MCF 10A (cell line): ENCODE results near the gene DCPS. TPM values are rescaled to one million over a fixed set of nuclear protein-coding genes. Genes with fewer than 3 reads are reported as not detected.

ENCODE experiments used
- BruUV-seq: library from RNA; stranded (reverse); fragments of 400-500 nt; replicated peaks from 2 replicates; lab custom pipeline; 2021; lab: Mats Ljungman, UMichigan
- CTCF ChIA-PET: fragments of 300-600 bp; sonication (Branson Sonifier 250); formaldehyde crosslinking; extraction: SDS; loops from one replicate; lab custom pipeline; 2021; ENCODE audit warnings: antibody characterized with exemption, inconsistent platforms; lab: Yijun Ruan, JAX
- POLR2A ChIA-PET: fragments of 300-600, 350-650 bp; sonication (Branson Sonifier 250); formaldehyde crosslinking; extraction: SDS; loops from one replicate; lab custom pipeline; 2020; ENCODE audit warnings: antibody characterized with exemption, inconsistent platforms; lab: Yijun Ruan, JAX
- DNase-seq: peaks from one replicate; pipeline ENCODE4 v3.0.0-alpha.2; 2018; ENCODE audit not compliant: unreplicated experiment
- H3K27ac Mint-ChIP-seq: one replicate; pipeline ENCODE4 v1.8.0; 2022; ENCODE audit warnings: mild to moderate bottlenecking, low read depth, mixed read lengths; ENCODE audit not compliant: unreplicated experiment
- H3K27me3 Mint-ChIP-seq: one replicate; pipeline ENCODE4 v1.8.0; 2022; ENCODE audit warnings: mixed read lengths; ENCODE audit not compliant: insufficient read depth, unreplicated experiment
- H3K36me3 Mint-ChIP-seq: one replicate; pipeline ENCODE4 v1.8.0; 2022; ENCODE audit warnings: mild to moderate bottlenecking, moderate library complexity, mixed read lengths; ENCODE audit not compliant: insufficient read depth, unreplicated experiment
- H3K4me1 Mint-ChIP-seq: one replicate; pipeline ENCODE4 v1.8.0; 2022; ENCODE audit warnings: mixed read lengths; ENCODE audit not compliant: insufficient read depth, unreplicated experiment
- H3K4me3 Mint-ChIP-seq: one replicate; pipeline ENCODE4 v1.8.0; 2022; ENCODE audit warnings: mild to moderate bottlenecking, moderate library complexity, mixed read lengths; ENCODE audit not compliant: unreplicated experiment
- H3K9me3 Mint-ChIP-seq: one replicate; pipeline ENCODE4 v1.8.0; 2022; ENCODE audit warnings: mixed read lengths; ENCODE audit not compliant: unreplicated experiment
- intact Hi-C: fragments of 100-400 bp; cut with micrococcal nuclease; formaldehyde crosslinking; loops from 2 replicates; pipeline ENCODE4 v1.14.1; 2022
- total RNA-seq: library from RNA; stranded (reverse); gene quantifications from 2 replicates; pipeline ENCODE4 v1.2.3, GENCODE V29; 2022
- TF ChIP-seq, protein P1 (sequence below): fragments of 200-600 bp; IDR thresholded peaks from one replicate; pipeline ENCODE4 v1.8.0; 2022; ENCODE audit warnings: antibody characterized with exemption, mild to moderate bottlenecking; ENCODE audit not compliant: unreplicated experiment

DCPS gene
- total RNA-seq, 1 experiment from 2014 or later: 33.7 TPM

DNA sequence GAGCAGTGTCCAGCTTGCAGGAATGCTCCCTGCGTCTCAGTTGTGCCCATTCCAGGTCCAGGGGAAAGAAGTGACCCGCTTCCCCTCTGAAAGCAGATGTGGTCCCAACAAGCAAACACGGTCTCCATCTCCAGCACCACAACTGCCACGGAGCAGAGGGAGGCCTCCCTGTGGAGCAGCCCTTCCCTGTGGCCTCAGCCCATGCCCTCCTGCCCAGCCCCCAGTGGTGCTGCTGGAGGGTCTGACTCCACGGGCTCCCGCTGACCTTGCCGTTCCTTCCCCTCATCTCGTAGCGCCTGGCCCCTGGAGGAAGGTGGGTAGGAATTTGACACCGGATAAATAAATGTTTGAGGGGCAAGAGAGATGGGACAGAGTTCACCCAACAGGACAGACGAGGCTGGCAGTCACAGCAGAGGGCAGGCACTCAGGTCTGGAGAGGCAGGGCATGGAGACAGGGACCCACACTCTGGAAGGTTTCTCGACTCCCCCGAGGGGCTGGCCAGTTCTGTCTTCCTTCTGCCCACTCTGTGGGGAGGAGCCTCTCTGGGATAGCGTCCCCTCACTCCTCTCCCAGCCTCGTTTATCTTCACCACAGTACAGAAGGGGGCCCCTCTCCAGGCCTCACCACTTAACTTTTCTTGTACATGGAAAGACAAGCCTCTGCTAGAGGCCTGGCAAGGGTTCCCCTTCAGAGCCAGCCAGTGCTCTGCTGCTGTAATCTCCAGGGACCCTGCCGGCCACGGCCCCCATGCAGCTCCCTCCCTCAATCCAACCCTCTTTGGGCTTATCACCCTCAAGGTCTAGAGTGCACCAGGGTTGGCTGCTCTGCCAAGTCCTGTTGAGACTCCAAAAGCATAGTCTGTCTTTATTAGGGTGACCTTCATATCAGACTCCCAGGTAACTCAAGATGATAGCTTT, 44.1 kb downstream of the DCPS start:
- Mint-ChIP-seq H3K4me3 (no peak overlapping the region), H3K9me3 (no peaks in the 10 kb centered on the region), H3K27ac (no peak overlapping the region), H3K36me3 (peaks cover 17% of the 10 kb centered on the region), H3K4me1 (peaks cover 24% of the 10 kb centered on the region), H3K27me3 (no peaks in the 10 kb centered on the region)
- no TSS peak for BruUV-seq
- DNase-seq: no peak
- intact Hi-C loops: no loop called here
- ChIA-PET POLR2A (no interaction called here), CTCF (no interaction called here)
- TF ChIP-seq, protein P1, sequence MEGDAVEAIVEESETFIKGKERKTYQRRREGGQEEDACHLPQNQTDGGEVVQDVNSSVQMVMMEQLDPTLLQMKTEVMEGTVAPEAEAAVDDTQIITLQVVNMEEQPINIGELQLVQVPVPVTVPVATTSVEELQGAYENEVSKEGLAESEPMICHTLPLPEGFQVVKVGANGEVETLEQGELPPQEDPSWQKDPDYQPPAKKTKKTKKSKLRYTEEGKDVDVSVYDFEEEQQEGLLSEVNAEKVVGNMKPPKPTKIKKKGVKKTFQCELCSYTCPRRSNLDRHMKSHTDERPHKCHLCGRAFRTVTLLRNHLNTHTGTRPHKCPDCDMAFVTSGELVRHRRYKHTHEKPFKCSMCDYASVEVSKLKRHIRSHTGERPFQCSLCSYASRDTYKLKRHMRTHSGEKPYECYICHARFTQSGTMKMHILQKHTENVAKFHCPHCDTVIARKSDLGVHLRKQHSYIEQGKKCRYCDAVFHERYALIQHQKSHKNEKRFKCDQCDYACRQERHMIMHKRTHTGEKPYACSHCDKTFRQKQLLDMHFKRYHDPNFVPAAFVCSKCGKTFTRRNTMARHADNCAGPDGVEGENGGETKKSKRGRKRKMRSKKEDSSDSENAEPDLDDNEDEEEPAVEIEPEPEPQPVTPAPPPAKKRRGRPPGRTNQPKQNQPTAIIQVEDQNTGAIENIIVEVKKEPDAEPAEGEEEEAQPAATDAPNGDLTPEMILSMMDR: no peak

DNA sequence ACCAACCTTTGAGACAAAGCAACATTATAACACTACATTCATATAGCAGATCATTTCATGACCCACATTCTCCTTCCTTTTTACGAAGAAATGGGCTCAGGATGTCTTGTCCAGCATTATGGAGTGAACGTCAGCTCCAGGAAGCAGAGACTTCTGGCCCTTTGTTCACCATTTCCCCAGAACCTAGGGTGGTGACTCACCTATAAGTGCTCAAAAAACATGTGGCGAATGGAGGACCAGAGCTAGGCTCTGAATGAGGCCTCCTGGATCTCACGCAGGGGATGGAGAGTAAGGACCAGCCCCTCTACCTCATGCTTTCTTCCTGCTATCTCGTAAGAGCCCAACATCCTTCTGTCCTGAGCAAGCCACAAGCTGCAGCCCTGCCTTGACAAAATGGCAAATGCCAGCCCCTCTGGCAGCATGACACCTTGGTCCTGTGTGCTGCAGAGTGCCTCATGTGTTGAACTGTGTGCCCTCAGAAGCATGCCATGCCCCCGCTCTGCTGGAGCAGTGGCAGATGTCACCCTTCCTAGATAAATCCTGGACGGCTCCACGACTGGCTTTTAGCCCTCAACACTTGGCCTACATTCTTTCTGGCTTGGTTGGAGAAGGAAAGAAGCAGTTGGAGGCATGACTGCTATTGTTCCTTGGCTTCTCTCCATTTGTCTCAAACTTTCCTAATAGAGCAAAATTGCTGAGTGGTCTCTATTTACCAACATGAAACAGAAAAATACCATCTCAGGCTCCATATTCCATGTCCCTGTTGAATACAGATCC, 45.1 kb downstream of the DCPS start:
- TF ChIP-seq, protein P1: no peak
- intact Hi-C loops: no loop called here
- ChIA-PET CTCF (interaction anchor here (1.2 kb wide), 1 partner anchor 44 kb away, joined by 3 read pairs; no protein-coding TSS in a partner anchor), POLR2A (no interaction called here)
- Mint-ChIP-seq H3K27me3 (no peaks in the 10 kb centered on the region), H3K9me3 (no peaks in the 10 kb centered on the region), H3K4me3 (no peak overlapping the region), H3K27ac (no peak overlapping the region), H3K36me3 (peaks cover 14% of the 10 kb centered on the region), H3K4me1 (peaks cover 34% of the 10 kb centered on the region)
- no TSS peak for BruUV-seq
- no peak for DNase-seq

DNA sequence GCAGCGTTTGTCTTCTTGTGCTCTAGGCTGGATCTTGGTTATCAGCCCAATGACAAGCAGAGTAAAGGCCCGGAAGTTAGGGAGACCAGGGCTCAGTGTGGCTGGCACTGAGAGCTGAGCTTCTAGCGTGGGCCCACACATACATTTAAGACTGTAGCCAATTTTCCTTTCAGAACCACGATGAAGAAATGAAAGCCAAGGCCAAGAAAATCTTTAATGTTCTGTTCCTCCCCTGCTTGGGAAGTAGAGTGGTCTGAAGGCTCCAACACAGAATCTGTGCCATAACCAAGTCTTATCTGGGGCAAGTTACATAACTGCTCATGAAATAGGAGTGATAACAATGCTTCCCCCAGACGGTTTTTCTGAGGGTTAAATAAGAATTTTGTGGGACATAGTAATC, 47.0 kb downstream of the DCPS start:
- no TSS peak for BruUV-seq
- DNase-seq: no peak
- TF ChIP-seq, protein P1: no peak
- H3K27ac Mint-ChIP-seq: peak overlapping the region; percentile 31
- no peaks in the 10 kb centered on the region for H3K9me3 Mint-ChIP-seq
- peaks cover 41% of the 10 kb centered on the region for H3K4me1 Mint-ChIP-seq
- ChIA-PET POLR2A (no interaction called here), CTCF (interaction anchor here (0.7 kb wide), 1 partner anchor 1143 kb away, joined by 3 read pairs; no protein-coding TSS in a partner anchor)
- peaks cover 14% of the 10 kb centered on the region for H3K36me3 Mint-ChIP-seq
- H3K4me3 Mint-ChIP-seq: no peak overlapping the region
- H3K27me3 Mint-ChIP-seq: no peaks in the 10 kb centered on the region
- intact Hi-C loops: loop anchor here (10.0 kb wide), 1 partner anchor 84 kb away; no protein-coding TSS in a partner anchor

DNA sequence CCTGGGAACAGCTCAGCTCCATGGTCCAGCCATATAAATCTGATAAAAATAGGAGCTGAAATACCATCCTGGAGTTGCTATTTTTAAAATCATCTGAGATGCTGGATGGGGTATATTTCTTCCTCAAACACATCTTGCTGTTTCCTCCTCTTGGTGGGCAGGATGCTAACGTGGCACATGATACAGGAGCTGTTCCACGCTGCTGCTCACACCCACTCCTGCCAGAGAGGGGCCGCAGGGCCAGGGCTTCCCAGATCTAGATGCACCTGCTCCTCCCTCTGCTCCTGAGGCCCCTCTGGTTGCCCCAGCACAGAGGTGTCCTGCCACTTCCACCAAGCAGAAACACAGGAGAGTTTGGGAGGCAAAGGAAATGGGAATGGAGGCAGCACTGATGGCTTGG, 48.3 kb downstream of the DCPS start:
- intact Hi-C loops: loop anchor here (2.0 to 10.0 kb wide), 2 partner anchors 19 to 83 kb away; no protein-coding TSS in a partner anchor
- TF ChIP-seq, protein P1: no peak
- Mint-ChIP-seq H3K27me3 (no peaks in the 10 kb centered on the region), H3K27ac (peak overlapping the region; percentile 73), H3K9me3 (no peaks in the 10 kb centered on the region), H3K4me3 (no peak overlapping the region), H3K4me1 (peaks cover 42% of the 10 kb centered on the region), H3K36me3 (peaks cover 6% of the 10 kb centered on the region)
- ChIA-PET POLR2A (no interaction called here), CTCF (interaction anchor here (0.6 to 0.7 kb wide), 2 partner anchors 672 to 1764 kb away, joined by 3 to 4 read pairs; no protein-coding TSS in a partner anchor)
- TSS peak; percentile 11 for BruUV-seq
- DNase-seq: no peak
